Naive thymus-derived CD8-positive, alpha-beta T cell (primary cell): ENCODE data around the gene TUSC2. TPM values are rescaled to one million over a fixed set of nuclear protein-coding genes. Genes with fewer than 3 reads are reported as not detected.

Experiments used
- ATAC-seq, 2 donors: fragments of 150-1000 bp; cut with Tn5 transposase in 1 of 2; sonication (Bioruptor Pico), chemical (Tn5 transposase) in 1 of 2; 1 replicate in 1 of 2; 2 replicates in 1 of 2; pipeline ENCODE4 v1.10.0; 2021; ENCODE audit warnings: mild to moderate bottlenecking in 2 of 2, moderate library complexity in 2 of 2
- POLR2A ChIA-PET: fragments of 350-600 bp; sonication (Branson Sonifier 250); formaldehyde crosslinking; loops from one replicate; lab custom pipeline; 2021; ENCODE audit warnings: antibody characterized with exemption; lab: Charles Lee
- DNase-seq, 10 donors: peaks; one replicate each; pipeline versions ENCODE4 v3.0.0 to v3.0.0-alpha.2; 2020 to 2022
- H3K27ac Mint-ChIP-seq, 10 donors: one replicate each; pipeline ENCODE4 v1.8.0; 2020 to 2022; ENCODE audit warnings: mild to moderate bottlenecking in 10 of 10, mixed read lengths in 10 of 10, moderate library complexity in 4 of 10, inconsistent platforms in 1 of 10
- H3K27me3 Mint-ChIP-seq, 5 donors: one replicate each; pipeline ENCODE4 v1.8.0; 2021 to 2022; ENCODE audit warnings: mixed read lengths in 5 of 5
- H3K36me3 Mint-ChIP-seq, 3 donors: one replicate each; pipeline ENCODE4 v1.8.0; 2020 to 2022; ENCODE audit warnings: mixed read lengths in 3 of 3, mild to moderate bottlenecking in 2 of 3, inconsistent platforms in 1 of 3
- H3K4me1 Mint-ChIP-seq, 4 donors: one replicate each; pipeline ENCODE4 v1.8.0; 2021 to 2022; ENCODE audit warnings: mixed read lengths in 4 of 4
- H3K4me3 Mint-ChIP-seq, 10 donors: one replicate each; pipeline ENCODE4 v1.8.0; 2020 to 2022; ENCODE audit warnings: mild to moderate bottlenecking in 10 of 10, mixed read lengths in 10 of 10, moderate library complexity in 6 of 10, inconsistent platforms in 1 of 10
- H3K9me3 Mint-ChIP-seq, 9 donors: one replicate each; pipeline ENCODE4 v1.8.0; 2020 to 2022; ENCODE audit warnings: mixed read lengths in 9 of 9, mild to moderate bottlenecking in 3 of 9, inconsistent platforms in 1 of 9, moderate library complexity in 1 of 9
- polyA plus RNA-seq, 3 donors: library from polyadenylated mRNA; unstranded; fragments of 300-500 nt; fragmentation: Illumina TruSeq; gene quantifications; one replicate each; pipeline ENCODE4 v1.2.3, GENCODE V29; 2021
- total RNA-seq, 8 experiments: library from RNA in 2 of 8; stranded (reverse) in 2 of 8; gene quantifications; one replicate each; pipeline ENCODE4 v1.2.3 and lab custom pipeline; 2021 to 2026

TUSC2 gene
- total and polyA plus RNA-seq, 5 experiments from 2014 or later = 21.8 to 54.3 (median 48.4) TPM

GRCh38 chr3:50330330-50330729, 2.3 kb upstream of the TUSC2 start:
- DNase-seq (no peak), ATAC-seq (no peak)
- Mint-ChIP-seq H3K27ac (peak overlapping the region in 3 of 10 donors; percentile 32 to 84 (median 49)), H3K9me3 (no peaks in the 10 kb centered on the region), H3K36me3 (peaks cover 0 to 39% (median 0%) of the 10 kb centered on the region in 3 donors), H3K27me3 (no peaks in the 10 kb centered on the region), H3K4me1 (peaks cover 13 to 52% (median 42%) of the 10 kb centered on the region in 4 donors), H3K4me3 (peak overlapping the region in 1 of 10 donors; percentile 14)
- POLR2A ChIA-PET = interaction anchor here (0.5 to 2.5 kb wide), 2 partner anchors 11 to 104 kb away, joined by 4 to 14 read pairs; partner anchors contain the start of gene RASSF1

- DNase-seq = no peak
- Mint-ChIP-seq H3K27me3 (no peaks in the 10 kb centered on the region), H3K9me3 (no peaks in the 10 kb centered on the region), H3K4me3 (peak overlapping the region; percentile 69 to 97 (median 86)), H3K36me3 (peaks cover 0 to 31% (median 0%) of the 10 kb centered on the region in 3 donors), H3K4me1 (peaks cover 6 to 40% (median 33%) of the 10 kb centered on the region in 4 donors), H3K27ac (peak overlapping the region in 9 of 10 donors; percentile 31 to 96 (median 89))
- POLR2A ChIA-PET = interaction anchor here (0.9 to 2.8 kb wide), 10 partner anchors 9 to 240 kb away, joined by 3 to 48 read pairs (median 11); partner anchors contain the start of genes C3orf18, CYB561D2, HYAL3 and IFRD2
- ATAC-seq = no peak
Observed at GRCh38 chr3:50327129-50327528, 894 bp downstream of the TUSC2 start.

GRCh38 chr3:50326182-50326541, 1.9 kb downstream of the TUSC2 start:
- H3K36me3 Mint-ChIP-seq = peaks cover 0 to 23% (median 0%) of the 10 kb centered on the region in 3 donors
- ATAC-seq = no peak
- no peaks in the 10 kb centered on the region for H3K9me3 Mint-ChIP-seq
- H3K27me3 Mint-ChIP-seq = no peaks in the 10 kb centered on the region
- peaks cover 6 to 44% (median 32%) of the 10 kb centered on the region in 4 donors for H3K4me1 Mint-ChIP-seq
- peak overlapping the region in 9 of 10 donors; percentile 4 to 97 (median 67) for H3K4me3 Mint-ChIP-seq
- peak overlapping the region in 5 of 10 donors; percentile 19 to 66 (median 43) for H3K27ac Mint-ChIP-seq
- no peak for DNase-seq
- POLR2A ChIA-PET = interaction anchor here (0.6 to 2.8 kb wide), 4 partner anchors 10 to 38 kb away, joined by 3 to 15 read pairs (median 7); partner anchors contain the start of gene RASSF1

- no peak for ATAC-seq
- POLR2A ChIA-PET = interaction anchor here (0.6 to 0.8 kb wide), 2 partner anchors 10 to 12 kb away, joined by 3 to 5 read pairs; no protein-coding TSS in a partner anchor
- Mint-ChIP-seq H3K4me1 (peaks cover 7 to 44% (median 34%) of the 10 kb centered on the region in 4 donors), H3K4me3 (peak overlapping the region in 5 of 10 donors; percentile 4 to 74 (median 31)), H3K9me3 (no peaks in the 10 kb centered on the region), H3K36me3 (peaks cover 0 to 18% (median 0%) of the 10 kb centered on the region in 3 donors), H3K27ac (peak overlapping the region in 2 of 10 donors; percentile 43 to 52), H3K27me3 (no peaks in the 10 kb centered on the region)
- DNase-seq = no peak
Observed at GRCh38 chr3:50325497-50326181, 2.4 kb downstream of the TUSC2 start.

GRCh38 chr3:50325113-50325480, 2.9 kb downstream of the TUSC2 start:
- H3K27ac Mint-ChIP-seq = peak overlapping the region in 6 of 10 donors; percentile 46 to 85 (median 75)
- no peaks in the 10 kb centered on the region for H3K27me3 Mint-ChIP-seq
- peak overlapping the region in 2 of 10 donors; percentile 20 to 25 for H3K4me3 Mint-ChIP-seq
- POLR2A ChIA-PET = interaction anchor here (1.0 to 1.3 kb wide), 2 partner anchors 10 to 26 kb away, joined by 3 to 5 read pairs; partner anchors contain the start of genes HYAL3 and NAA80
- ATAC-seq (no peak), DNase-seq (no peak)
- no peaks in the 10 kb centered on the region for H3K9me3 Mint-ChIP-seq
- peaks cover 9 to 49% (median 40%) of the 10 kb centered on the region in 4 donors for H3K4me1 Mint-ChIP-seq
- peaks cover 0 to 12% (median 0%) of the 10 kb centered on the region in 3 donors for H3K36me3 Mint-ChIP-seq

GRCh38 chr3:50324351-50325112, 3.5 kb downstream of the TUSC2 start:
- peak; percentile 20 to 24 for ATAC-seq
- H3K9me3 Mint-ChIP-seq = no peaks in the 10 kb centered on the region
- peak overlapping the region in 8 of 10 donors; percentile 31 to 85 (median 80) for H3K27ac Mint-ChIP-seq
- peak in 8 of 10 donors; percentile 39 to 76 (median 51) for DNase-seq
- H3K27me3 Mint-ChIP-seq = no peaks in the 10 kb centered on the region
- H3K4me1 Mint-ChIP-seq = peaks cover 10 to 55% (median 44%) of the 10 kb centered on the region in 4 donors
- POLR2A ChIA-PET = interaction anchor here (1.0 to 5.7 kb wide), 6 partner anchors 10 to 130 kb away, joined by 3 to 53 read pairs (median 4); partner anchors contain the start of genes HYAL3, IFRD2, NAA80 and RASSF1
- peak overlapping the region in 4 of 10 donors; percentile 12 to 65 (median 24) for H3K4me3 Mint-ChIP-seq
- peaks cover 0 to 8% (median 0%) of the 10 kb centered on the region in 3 donors for H3K36me3 Mint-ChIP-seq

GRCh38 chr3:50323614-50324199, 4.3 kb downstream of the TUSC2 start:
- no peaks in the 10 kb centered on the region for H3K27me3 Mint-ChIP-seq
- POLR2A ChIA-PET = interaction anchor here (1.0 to 5.7 kb wide), 8 partner anchors 11 to 129 kb away, joined by 3 to 53 read pairs (median 4); partner anchors contain the start of genes HYAL3, IFRD2, NAA80 and RASSF1
- peaks cover 0 to 6% (median 0%) of the 10 kb centered on the region in 3 donors for H3K36me3 Mint-ChIP-seq
- no peaks in the 10 kb centered on the region for H3K9me3 Mint-ChIP-seq
- peak overlapping the region in 1 of 10 donors; percentile 29 for H3K4me3 Mint-ChIP-seq
- DNase-seq (no peak), ATAC-seq (no peak)
- peak overlapping the region in 7 of 10 donors; percentile 25 to 79 (median 44) for H3K27ac Mint-ChIP-seq
- H3K4me1 Mint-ChIP-seq = peaks cover 13 to 59% (median 50%) of the 10 kb centered on the region in 4 donors

- DNase-seq (no peak), ATAC-seq (no peak)
- POLR2A ChIA-PET = interaction anchor here (1.0 to 5.7 kb wide), 5 partner anchors 12 to 983 kb away, joined by 3 to 53 read pairs (median 3); partner anchors contain the start of genes HYAL3, IFRD2, NAA80 and RASSF1
- peaks cover 0 to 3% (median 0%) of the 10 kb centered on the region in 3 donors for H3K36me3 Mint-ChIP-seq
- no peaks in the 10 kb centered on the region for H3K9me3 Mint-ChIP-seq
- H3K4me1 Mint-ChIP-seq = peaks cover 12 to 59% (median 49%) of the 10 kb centered on the region in 4 donors
- peak overlapping the region in 8 of 10 donors; percentile 5 to 77 (median 52) for H3K27ac Mint-ChIP-seq
- peak overlapping the region in 6 of 10 donors; percentile 27 to 86 (median 62) for H3K4me3 Mint-ChIP-seq
- H3K27me3 Mint-ChIP-seq = no peaks in the 10 kb centered on the region
Observed at GRCh38 chr3:50323092-50323600, 4.9 kb downstream of the TUSC2 start.

- DNase-seq (no peak), ATAC-seq (no peak)
- Mint-ChIP-seq H3K27me3 (no peaks in the 10 kb centered on the region), H3K9me3 (no peaks in the 10 kb centered on the region), H3K4me3 (peak within 1 kb of the TSS; percentile 79 to 92 (median 86)), H3K36me3 (peaks cover 0 to 3% (median 0%) of the 10 kb centered on the region in 3 donors), H3K27ac (peak within 1 kb of the TSS; percentile 73 to 97 (median 93)), H3K4me1 (peaks cover 13 to 58% (median 46%) of the 10 kb centered on the region in 4 donors)
- POLR2A ChIA-PET = interaction anchor here (1.0 to 5.7 kb wide), 8 partner anchors 12 to 982 kb away, joined by 3 to 53 read pairs (median 4); partner anchors contain the start of genes HYAL3, IFRD2, NAA80 and RASSF1
Observed at GRCh38 chr3:50322386-50323091, 5.5 kb downstream of the TUSC2 start, which contains the start of gene HYAL2. HYAL2 (minus strand) TSS chr3:50322745; CDS start chr3:50320489, 2,256 bp downstream.

GRCh38 chr3:50322115-50322385, 6.0 kb downstream of the TUSC2 start:
- POLR2A ChIA-PET = interaction anchor here (0.7 to 5.7 kb wide), 10 partner anchors 13 to 982 kb away, joined by 3 to 53 read pairs (median 4); partner anchors contain the start of genes CYB561D2, HYAL3, IFRD2 and NAA80
- H3K36me3 Mint-ChIP-seq = peaks cover 0 to 3% (median 0%) of the 10 kb centered on the region in 3 donors
- DNase-seq = no peak
- no peaks in the 10 kb centered on the region for H3K27me3 Mint-ChIP-seq
- peaks cover 13 to 56% (median 44%) of the 10 kb centered on the region in 4 donors for H3K4me1 Mint-ChIP-seq
- H3K9me3 Mint-ChIP-seq = no peaks in the 10 kb centered on the region
- H3K27ac Mint-ChIP-seq = peak overlapping the region in 2 of 10 donors; percentile 66 to 95
- no peak for ATAC-seq
- peak overlapping the region in 7 of 10 donors; percentile 79 to 92 (median 87) for H3K4me3 Mint-ChIP-seq
